ENCODE results near the gene GOLT1A.

DNA sequence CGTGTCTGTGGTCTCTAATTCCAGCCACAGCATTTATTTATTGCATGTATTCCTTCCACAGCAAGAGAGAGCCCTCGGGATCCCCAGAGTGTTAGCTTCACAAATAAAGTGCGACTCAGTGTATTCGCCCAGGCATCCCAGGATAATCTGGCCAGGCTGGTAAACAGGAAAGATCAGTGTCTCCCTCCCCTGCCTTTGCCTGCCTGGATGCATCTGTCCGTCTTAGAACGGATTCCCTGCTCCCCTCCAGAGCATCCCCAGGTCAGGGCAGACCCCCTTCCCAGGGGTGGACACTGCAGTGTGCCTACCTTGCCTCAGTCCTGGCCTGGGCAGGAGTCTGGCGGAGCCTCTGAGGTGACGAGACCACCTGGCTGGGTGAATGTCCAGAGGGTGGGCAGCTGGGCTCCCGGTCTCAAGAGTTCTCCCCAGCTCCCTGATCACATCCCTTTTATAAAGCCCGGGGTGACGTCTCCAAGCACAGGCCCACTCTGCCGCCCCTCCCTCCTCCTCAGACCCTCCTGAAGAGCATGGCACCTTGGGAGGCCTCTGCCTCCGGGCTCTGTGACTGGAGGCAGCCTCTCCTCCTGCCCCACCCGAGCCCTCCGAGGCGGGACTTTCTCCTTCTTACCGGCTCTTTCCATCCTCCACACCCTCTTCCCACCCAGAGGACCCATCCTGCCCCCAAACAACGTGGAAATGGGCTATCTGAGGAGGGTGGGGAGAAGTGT lies 17.6 kb downstream of the GOLT1A start, which contains the start of gene KISS1:
- no peak for TF ChIP-seq POLR2A (IDR thresholded peaks at IDR 0.05; ENCODE audit: low read length)
- TF ChIP-seq GATA1 (IDR thresholded peaks at IDR 0.05; ENCODE audit: low read depth, low read length) = no peak
